DOHH2 (cell line): ENCODE measurements around the gene TBKBP1.

ENCODE experiments used
- H3F3A ChIP-seq: fragments of 200-600 bp; sonication (generic), shearing (Covaris generic); 2 replicates; pipeline ENCODE4 v1.6.0; 2016; ENCODE audit warnings: antibody characterized with exemption, mild to moderate bottlenecking; ENCODE audit not compliant: control insufficient read depth, insufficient read depth
- H3K27ac ChIP-seq: fragments of 200-600 bp; sonication (generic); 2 replicates; pipeline ENCODE4 v1.5.1; 2014; ENCODE audit warnings: low read depth, mild to moderate bottlenecking, low read length, moderate library complexity
- H3K27me3 ChIP-seq: fragments of 200-600 bp; sonication (generic); 2 replicates; pipeline ENCODE4 v1.6.1; 2014; ENCODE audit warnings: mild to moderate bottlenecking, low read length, mixed read lengths; ENCODE audit not compliant: control insufficient read depth
- H3K36me3 ChIP-seq: fragments of 200-600 bp; sonication (generic); 2 replicates; pipeline ENCODE4 v1.6.1; 2014; ENCODE audit warnings: mild to moderate bottlenecking, low read length, moderate library complexity, mixed read lengths; ENCODE audit not compliant: control insufficient read depth
- H3K4me1 ChIP-seq: fragments of 200-600 bp; sonication (generic); 2 replicates; pipeline ENCODE4 v1.6.1; 2014; ENCODE audit warnings: mild to moderate bottlenecking, low read length, mixed read lengths; ENCODE audit not compliant: control insufficient read depth
- H3K4me2 ChIP-seq: fragments of 200-600 bp; sonication (generic); 2 replicates; pipeline ENCODE4 v1.6.0; 2014; ENCODE audit warnings: mild to moderate bottlenecking, low read length, moderate library complexity
- H3K4me3 ChIP-seq: fragments of 200-600 bp; sonication (generic); 2 replicates; pipeline ENCODE4 v1.5.1; 2014; ENCODE audit warnings: mild to moderate bottlenecking, low read length, mixed read lengths
- H3K79me2 ChIP-seq: fragments of 200-600 bp; sonication (generic); 2 replicates; pipeline ENCODE4 v1.6.1; 2014; ENCODE audit warnings: mild to moderate bottlenecking, low read length, mixed read lengths; ENCODE audit not compliant: control insufficient read depth
- H3K9me2 ChIP-seq: fragments of 200-600 bp; sonication (generic); replicated peaks from 2 replicates; pipeline ENCODE4 v1.6.1; 2014; ENCODE audit warnings: mild to moderate bottlenecking, low read length, mixed read lengths; ENCODE audit not compliant: control insufficient read depth
- H3K9me3 ChIP-seq: fragments of 200-600 bp; sonication (generic); 2 replicates; pipeline ENCODE4 v1.6.1; 2014; ENCODE audit warnings: antibody characterized with exemption, low read length, mixed read lengths; ENCODE audit not compliant: control insufficient read depth, insufficient read depth
- H4K20me1 ChIP-seq: fragments of 200-600 bp; sonication (generic); 2 replicates; pipeline ENCODE4 v1.6.0; 2014; ENCODE audit warnings: low read depth, mild to moderate bottlenecking, antibody characterized with exemption, low read length, moderate library complexity; ENCODE audit not compliant: control insufficient read depth, insufficient read depth
- CTCF ChIP-seq: fragments of 200-600 bp; sonication (generic); IDR thresholded peaks from one replicate; pipeline ENCODE4 v1.5.1; 2014; ENCODE audit warnings: antibody characterized with exemption, mild to moderate bottlenecking, low read depth, low read length; ENCODE audit not compliant: poor library complexity, severe bottlenecking
- EZH2phosphoT487 ChIP-seq: fragments of 200-600 bp; sonication (generic); IDR thresholded peaks from 2 replicates; pipeline ENCODE4 v1.6.1; 2017; ENCODE audit warnings: borderline replicate concordance, mild to moderate bottlenecking, antibody characterized with exemption, low read length, moderate library complexity, mixed read lengths

The TBKBP1 gene

GRCh38 chr17:47719411-47720152 is 25.6 kb downstream of the TBKBP1 start:
- TF ChIP-seq EZH2phosphoT487 (0 out of 2 replicates have a peak, but pooled peaks have one; percentile 34), CTCF (no peak)
- Histone ChIP-seq H3K4me3 (no peak overlapping the region), H3F3A (no peaks in the 10 kb centered on the region), H3K9me3 (no peaks in the 10 kb centered on the region), H3K4me1 (peaks cover 14% of the 10 kb centered on the region), H3K27me3 (peaks cover 65% of the 10 kb centered on the region), H3K36me3 (no peaks in the 10 kb centered on the region), H4K20me1 (no peaks in the 10 kb centered on the region; the same call in 1 of the 2 replicates), H3K4me2 (no peak overlapping the region), H3K79me2 (no peaks in the 10 kb centered on the region), H3K9me2 (no peaks in the 10 kb centered on the region), H3K27ac (no peak overlapping the region)

- H3K4me1 ChIP-seq = peaks cover 8% of the 10 kb centered on the region; the same call in 1 of the 2 replicates
- H4K20me1 ChIP-seq = no peaks in the 10 kb centered on the region; the same call in 1 of the 2 replicates
- H3K4me3 ChIP-seq = no peak overlapping the region
- H3K36me3 ChIP-seq = no peaks in the 10 kb centered on the region
- H3K4me2 ChIP-seq = no peak overlapping the region
- no peaks in the 10 kb centered on the region for H3K9me3 ChIP-seq
- no peaks in the 10 kb centered on the region for H3K9me2 ChIP-seq
- no peak overlapping the region for H3K27ac ChIP-seq
- no peaks in the 10 kb centered on the region for H3F3A ChIP-seq
- no peaks in the 10 kb centered on the region for H3K79me2 ChIP-seq
- no peak for TF ChIP-seq EZH2phosphoT487
- TF ChIP-seq CTCF = no peak
- peaks cover 60% of the 10 kb centered on the region for H3K27me3 ChIP-seq
Measured at GRCh38 chr17:47720196-47720595, 26.2 kb downstream of the TBKBP1 start.

GRCh38 chr17:47720754-47721533 is 27.0 kb downstream of the TBKBP1 start:
- Histone ChIP-seq H3K36me3 (no peaks in the 10 kb centered on the region), H3K9me2 (no peaks in the 10 kb centered on the region), H3K4me2 (no peak overlapping the region), H3K4me3 (no peak overlapping the region), H3K27ac (no peak overlapping the region), H3F3A (no peaks in the 10 kb centered on the region), H3K4me1 (peaks cover 8% of the 10 kb centered on the region; the same call in 1 of the 2 replicates), H3K27me3 (peaks cover 60% of the 10 kb centered on the region), H3K79me2 (no peaks in the 10 kb centered on the region), H4K20me1 (no peaks in the 10 kb centered on the region; the same call in 1 of the 2 replicates), H3K9me3 (no peaks in the 10 kb centered on the region)
- TF ChIP-seq EZH2phosphoT487 = no peak
- no peak for TF ChIP-seq CTCF
